ENCODE measurements around the gene LLGL2. TPM values are rescaled to one million over a fixed set of nuclear protein-coding genes. Genes with fewer than 3 reads are reported as not detected.

The LLGL2 gene
- total and polyA plus RNA-seq, 7 donors: 1.4 to 3.3 (median 1.5) TPM

- peak in 1 of 2 donors; percentile 35 for DNase-seq
Observed at GRCh38 chr17:75511610-75512575, 13.6 kb upstream of the LLGL2 start.

DNA sequence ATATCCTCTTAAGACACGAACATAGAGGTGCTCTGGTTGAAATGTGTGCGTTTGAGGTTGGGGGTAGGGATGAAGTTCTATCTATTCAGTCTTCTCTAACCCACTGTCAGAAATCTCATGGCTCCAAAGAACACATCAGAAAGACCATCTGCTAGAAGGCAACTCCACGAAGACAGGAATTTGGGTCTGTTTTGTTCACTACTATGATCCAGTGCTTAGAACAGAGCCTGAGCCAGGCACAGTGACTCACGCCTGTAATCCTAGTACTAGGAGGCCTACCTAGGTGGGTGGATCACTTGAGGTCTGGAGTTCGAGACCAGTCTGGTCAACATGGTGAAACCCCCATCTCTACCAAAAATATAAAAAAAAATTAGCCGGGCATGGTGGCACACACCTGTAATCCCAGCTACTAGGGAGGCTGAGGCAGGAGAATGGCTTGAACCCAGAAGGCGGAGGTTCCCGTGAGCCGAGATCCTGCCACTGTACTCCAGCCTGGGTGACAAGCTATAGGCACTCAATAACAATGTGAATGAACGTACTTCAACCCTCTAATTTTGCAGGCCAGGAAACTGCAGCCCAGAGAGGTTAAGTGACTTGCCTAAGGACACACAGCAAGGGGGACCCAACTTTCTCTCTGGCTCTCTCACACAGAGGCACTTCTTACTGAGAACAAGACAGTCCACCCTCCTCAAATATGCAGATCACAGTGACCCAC lies 12.4 kb upstream of the LLGL2 start:
- Histone ChIP-seq H3K27ac (peak overlapping the region; percentile 66), H3K27me3 (ENCODE audit: insufficient read depth in 3 of 3, low read length in 2 of 3) (no peaks in the 10 kb centered on the region), H3K36me3 (ENCODE audit: insufficient read depth in 1 of 2, low read depth in 1 of 2) (peaks cover 0 to 26% of the 10 kb centered on the region in 2 donors), H3K9me3 (no peaks in the 10 kb centered on the region), H3K4me3 (peak overlapping the region; percentile 98), H3K4me1 (peaks cover 68% of the 10 kb centered on the region)
- WGBS, 3 donors: 52 to 61% (median 54%) methylated on average over 10 of the region's 10 CpGs
- ATAC-seq (no peak), DNase-seq (no peak)
- TF ChIP-seq CTCF (IDR thresholded peaks at IDR 0.05): no peak
- intact Hi-C loops (cut with DNase I): loop anchor here (2.0 to 5.0 kb wide), 3 partner anchors 26 to 86 kb away; partner anchors contain the start of gene TMEM94 (in 1 of the 2)

More at GRCh38 chr17:75511610-75512575, 13.6 kb upstream of the LLGL2 start:
- ATAC-seq: no peak
- Histone ChIP-seq H3K27ac (peak overlapping the region; percentile 66), H3K4me1 (peaks cover 58% of the 10 kb centered on the region), H3K4me3 (peak overlapping the region; percentile 98), H3K27me3 (ENCODE audit: insufficient read depth in 3 of 3, low read length in 2 of 3) (no peaks in the 10 kb centered on the region), H3K36me3 (ENCODE audit: insufficient read depth in 1 of 2, low read depth in 1 of 2) (peaks cover 0 to 35% of the 10 kb centered on the region in 2 donors), H3K9me3 (no peaks in the 10 kb centered on the region)
- 61 to 70% (median 69%) methylated on average over 13 of the region's 13 CpGs for WGBS, 3 donors
- intact Hi-C loops (cut with DNase I): loop anchor here (2.0 to 5.0 kb wide), 3 partner anchors 25 to 85 kb away; partner anchors contain the start of gene TMEM94 (in 1 of the 2)
- TF ChIP-seq CTCF (IDR thresholded peaks at IDR 0.05): no peak

- Histone ChIP-seq H3K9me3 (no peaks in the 10 kb centered on the region), H3K27me3 (ENCODE audit: insufficient read depth in 3 of 3, low read length in 2 of 3) (no peaks in the 10 kb centered on the region), H3K27ac (peak overlapping the region; percentile 83), H3K4me1 (peaks cover 64% of the 10 kb centered on the region), H3K4me3 (peak overlapping the region; percentile 98), H3K36me3 (ENCODE audit: insufficient read depth in 1 of 2, low read depth in 1 of 2) (peaks cover 0 to 32% of the 10 kb centered on the region in 2 donors)
- TF ChIP-seq CTCF (IDR thresholded peaks at IDR 0.05): no peak
- WGBS, 3 donors: 73 to 81% (median 77%) methylated on average over 17 of the region's 17 CpGs
- intact Hi-C loops (cut with DNase I): loop anchor here (2.0 to 5.0 kb wide), 3 partner anchors 27 to 86 kb away; partner anchors contain the start of gene TMEM94 (in 1 of the 2)
- ATAC-seq: no peak
- DNase-seq: peak in 1 of 2 donors; percentile 13
Observed at GRCh38 chr17:75513641-75514000, 11.9 kb upstream of the LLGL2 start.

GRCh38 chr17:75514299-75514918 lies 11.1 kb upstream of the LLGL2 start:
- WGBS, 3 donors: 5 to 13% (median 9%) methylated on average over 15 of the region's 15 CpGs
- intact Hi-C loops (cut with DNase I): loop anchor here (5.0 kb wide), 2 partner anchors 57 to 87 kb away; partner anchors contain the start of gene TMEM94 (in 1 of the 2)
- H3K4me1 ChIP-seq: peaks cover 56% of the 10 kb centered on the region

More at GRCh38 chr17:75514299-75514918, 11.1 kb upstream of the LLGL2 start:
- no peak for DNase-seq
- Histone ChIP-seq H3K36me3 (ENCODE audit: insufficient read depth in 1 of 2, low read depth in 1 of 2) (peaks cover 0 to 38% of the 10 kb centered on the region in 2 donors), H3K27me3 (ENCODE audit: insufficient read depth in 3 of 3, low read length in 2 of 3) (no peaks in the 10 kb centered on the region), H3K27ac (peak overlapping the region; percentile 83), H3K9me3 (no peaks in the 10 kb centered on the region), H3K4me3 (peak overlapping the region; percentile 98)
- no peak for TF ChIP-seq CTCF (IDR thresholded peaks at IDR 0.05)
- peak in 1 of 4 donors; percentile 15 for ATAC-seq

Data from psoas muscle (tissue), 8 donors.